Purkinje cell (primary cell): ENCODE measurements around the gene FAM81A. TPM values are rescaled to one million over a fixed set of nuclear protein-coding genes. Genes with fewer than 3 reads are reported as not detected.

Experiments
- polyA plus RNA-seq: library from polyadenylated mRNA; unstranded; fragments of >200 nt; fragmentation: Nextera tagmentation; gene quantifications from 2 replicates; pipeline ENCODE4 v1.2.1, GENCODE V29; 2014

FAM81A gene
- polyA plus RNA-seq, result 6.5 and 9.7 TPM in 2 replicates

GRCh38 chr15:59437817-59438624, at the start of gene FAM81A:
TSS of gene FAM81A (plus strand) at chr15:59438186. CDS start at chr15:59458627, 20,441 bp downstream.

Other genes with a start within 250 kb of the FAM81A start
- gene LDHAL6B, start 231.3 kb upstream of the FAM81A start, polyA plus RNA-seq, result not detected in 2 replicates
- 0.67 TPM in 1 of 2 replicates, not detected in the other for gene MYO1E, start 65.3 kb upstream of the FAM81A start, polyA plus RNA-seq
- not detected in 2 replicates for gene GCNT3, start 173.6 kb downstream of the FAM81A start, polyA plus RNA-seq
- 563 and 692 TPM in 2 replicates for gene GTF2A2, start 219.3 kb downstream of the FAM81A start, polyA plus RNA-seq